Stimulated activated CD4-positive, alpha-beta T cell treated with anti-CD3 and anti-CD28 coated beads, Interleukin-15, amount 100 ng/mL, for 48 hours (primary cell): ENCODE results near the gene MST1R.

ENCODE experiments used
- DNase-seq, 2 donors: peaks; one replicate each; pipeline ENCODE4 v3.0.0-alpha.2; 2020; ENCODE audit warnings: low read depth in 2 of 2

MST1R gene

DNA sequence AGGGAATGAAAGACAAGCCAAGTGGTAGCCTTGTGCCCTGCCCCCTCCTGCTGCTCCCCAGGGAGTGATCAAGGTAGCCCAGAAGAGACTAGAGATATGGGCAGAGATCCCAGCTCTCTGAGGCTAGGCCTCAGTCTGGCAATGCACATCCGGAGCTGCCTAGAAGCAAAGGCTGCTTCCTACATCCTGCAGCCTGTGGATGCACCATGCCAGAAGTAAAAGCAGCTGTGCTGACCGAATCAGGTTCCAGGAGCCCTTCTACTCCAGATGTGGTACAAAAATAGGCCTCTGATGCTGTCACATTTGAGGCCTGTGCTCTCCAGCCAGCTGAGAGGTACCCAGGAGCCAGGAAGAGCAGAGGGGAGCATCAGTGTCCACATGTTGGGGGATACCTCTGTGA is 63.3 kb downstream of the MST1R start:
- DNase-seq = no peak

DNA sequence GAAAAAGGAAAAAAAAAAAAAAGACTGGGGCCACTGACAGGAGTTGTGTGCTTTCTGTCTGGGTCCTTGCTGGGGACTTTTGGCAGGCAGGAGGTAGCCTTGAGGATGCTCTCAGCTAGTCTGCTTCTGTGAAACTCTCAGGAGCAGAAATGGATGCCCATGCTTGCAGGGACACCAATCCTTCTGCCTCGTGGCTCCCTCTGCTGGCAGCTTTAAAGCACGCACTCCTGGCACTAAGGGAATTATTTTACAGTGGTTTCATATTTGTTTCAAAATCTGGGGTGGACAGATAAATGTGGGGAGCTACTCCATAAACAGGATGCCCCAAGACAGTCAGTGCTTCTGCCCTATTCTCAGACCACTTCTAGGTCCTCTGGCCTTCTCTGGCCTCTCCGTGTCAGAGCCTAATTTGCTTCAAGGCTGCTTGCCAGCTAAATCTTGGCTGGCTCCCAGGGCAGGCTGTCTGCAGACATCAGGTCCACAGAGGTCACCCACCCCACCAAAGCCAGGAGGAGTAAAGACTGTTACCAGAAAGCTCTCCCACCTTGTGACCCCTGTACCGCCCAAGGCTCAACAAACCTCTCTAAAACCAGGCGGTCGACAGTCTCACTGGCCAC is 64.4 kb downstream of the MST1R start:
- DNase-seq = peak; percentile 51 to 71
